Right hindlimb (tissue), 1 donor: Measurements from ENCODE around the gene GRID2.
"Not testable (repeated sequence)": the region's sequence is repeated elsewhere in the genome, so short reads cannot be mapped to it uniquely, and the experiment has no call there.

Experiments
- DNase-seq: peaks from one replicate; pipeline ENCODE4 v3.0.0-alpha.2; 2018

Gene GRID2

GRCh38 chr4:93217431-93217830 is 913.7 kb downstream of the GRID2 start:
- no peak for DNase-seq

GRCh38 chr4:93221771-93222170 is 918.0 kb downstream of the GRID2 start:
- DNase-seq: no peak

GRCh38 chr4:93228021-93228420 is 924.3 kb downstream of the GRID2 start:
- no peak for DNase-seq

- DNase-seq: no peak
These were observed 929.1 kb downstream of the GRID2 start for GRCh38 chr4:93232883-93233282.

- no peak for DNase-seq
These were observed 933.8 kb downstream of the GRID2 start for GRCh38 chr4:93237521-93237920.

GRCh38 chr4:93243262-93243661 is 939.5 kb downstream of the GRID2 start:
- no peak for DNase-seq

GRCh38 chr4:93261207-93261606 is 957.4 kb downstream of the GRID2 start:
- DNase-seq: no peak

- DNase-seq: no peak
These were observed 959.4 kb downstream of the GRID2 start for GRCh38 chr4:93263166-93263565.

GRCh38 chr4:93267747-93268146 is 964.0 kb downstream of the GRID2 start:
- no peak for DNase-seq

GRCh38 chr4:93285346-93285745 is 981.6 kb downstream of the GRID2 start:
- no peak for DNase-seq

- no peak for DNase-seq
These were observed 985.5 kb downstream of the GRID2 start for GRCh38 chr4:93289241-93289640.

GRCh38 chr4:93289831-93290230 is 986.1 kb downstream of the GRID2 start:
- DNase-seq: no peak

- no peak for DNase-seq
These were observed 995.4 kb downstream of the GRID2 start for GRCh38 chr4:93299118-93299517.

GRCh38 chr4:93300780-93301555 is 997.2 kb downstream of the GRID2 start:
- DNase-seq: not testable (repeated sequence)

GRCh38 chr4:93302310-93302709 is 998.5 kb downstream of the GRID2 start:
- DNase-seq: no peak

- no peak for DNase-seq
These were observed 999.7 kb downstream of the GRID2 start for GRCh38 chr4:93303440-93303839.

- DNase-seq: no peak
These were observed 1008.5 kb downstream of the GRID2 start for GRCh38 chr4:93312299-93312698.

- no peak for DNase-seq
These were observed 1009.4 kb downstream of the GRID2 start for GRCh38 chr4:93313197-93313596.

- DNase-seq: no peak
These were observed 1013.3 kb downstream of the GRID2 start for GRCh38 chr4:93317057-93317456.

GRCh38 chr4:93317561-93317960 is 1013.8 kb downstream of the GRID2 start:
- no peak for DNase-seq

- DNase-seq: no peak
These were observed 1015.3 kb downstream of the GRID2 start for GRCh38 chr4:93319041-93319440.

GRCh38 chr4:93320356-93320755 is 1016.6 kb downstream of the GRID2 start:
- no peak for DNase-seq

GRCh38 chr4:93327346-93327745 is 1023.6 kb downstream of the GRID2 start:
- DNase-seq: no peak

- DNase-seq: no peak
These were observed 1030.2 kb downstream of the GRID2 start for GRCh38 chr4:93334003-93334402.

GRCh38 chr4:93337196-93337595 is 1033.4 kb downstream of the GRID2 start:
- DNase-seq: no peak
